Measurements from ENCODE around the gene TBC1D5. TPM values are rescaled to one million over a fixed set of nuclear protein-coding genes. Genes with fewer than 3 reads are reported as not detected.

TBC1D5 gene
- total RNA-seq, 4 donors from 2014 or later = 21.3 to 86.4 (median 48.1) TPM

DNA sequence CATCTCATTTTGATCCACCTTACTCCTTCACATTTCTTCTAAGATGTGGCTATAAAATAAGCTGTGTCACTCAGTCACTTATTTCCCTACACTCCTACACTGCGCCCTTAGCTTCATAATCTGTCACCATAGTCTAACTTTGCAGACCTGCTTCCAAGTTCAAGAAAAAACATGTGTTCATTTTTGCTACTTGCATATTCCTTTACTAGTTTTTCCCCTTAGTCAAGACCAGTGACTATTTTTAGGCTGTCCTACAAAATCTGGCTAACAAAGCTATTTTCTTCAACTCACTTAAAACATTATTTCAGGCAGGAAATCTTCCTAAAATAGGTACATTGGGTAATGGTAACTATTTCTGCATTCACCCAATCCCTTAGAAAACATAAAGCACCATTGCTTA, 272.5 kb downstream of the TBC1D5 start:
- intact Hi-C loops (cut with DNase I; ENCODE audit: low total_unique reads) = no loop called here
- WGBS, 2 donors (ENCODE audit: low coverage in 1 of 2) = 96 to 100% methylated on average over 1 of the region's 1 CpG
- TF ChIP-seq POLR2A (IDR thresholded peaks at IDR 0.05) (no peak), POLR2AphosphoS5 (IDR thresholded peaks at IDR 0.05) (no peak), EP300 (IDR thresholded peaks at IDR 0.05; ENCODE audit: low read depth) (no peak)
- TF ChIP-seq, protein P1, sequence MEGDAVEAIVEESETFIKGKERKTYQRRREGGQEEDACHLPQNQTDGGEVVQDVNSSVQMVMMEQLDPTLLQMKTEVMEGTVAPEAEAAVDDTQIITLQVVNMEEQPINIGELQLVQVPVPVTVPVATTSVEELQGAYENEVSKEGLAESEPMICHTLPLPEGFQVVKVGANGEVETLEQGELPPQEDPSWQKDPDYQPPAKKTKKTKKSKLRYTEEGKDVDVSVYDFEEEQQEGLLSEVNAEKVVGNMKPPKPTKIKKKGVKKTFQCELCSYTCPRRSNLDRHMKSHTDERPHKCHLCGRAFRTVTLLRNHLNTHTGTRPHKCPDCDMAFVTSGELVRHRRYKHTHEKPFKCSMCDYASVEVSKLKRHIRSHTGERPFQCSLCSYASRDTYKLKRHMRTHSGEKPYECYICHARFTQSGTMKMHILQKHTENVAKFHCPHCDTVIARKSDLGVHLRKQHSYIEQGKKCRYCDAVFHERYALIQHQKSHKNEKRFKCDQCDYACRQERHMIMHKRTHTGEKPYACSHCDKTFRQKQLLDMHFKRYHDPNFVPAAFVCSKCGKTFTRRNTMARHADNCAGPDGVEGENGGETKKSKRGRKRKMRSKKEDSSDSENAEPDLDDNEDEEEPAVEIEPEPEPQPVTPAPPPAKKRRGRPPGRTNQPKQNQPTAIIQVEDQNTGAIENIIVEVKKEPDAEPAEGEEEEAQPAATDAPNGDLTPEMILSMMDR (IDR thresholded peaks at IDR 0.05) = no peak

DNA sequence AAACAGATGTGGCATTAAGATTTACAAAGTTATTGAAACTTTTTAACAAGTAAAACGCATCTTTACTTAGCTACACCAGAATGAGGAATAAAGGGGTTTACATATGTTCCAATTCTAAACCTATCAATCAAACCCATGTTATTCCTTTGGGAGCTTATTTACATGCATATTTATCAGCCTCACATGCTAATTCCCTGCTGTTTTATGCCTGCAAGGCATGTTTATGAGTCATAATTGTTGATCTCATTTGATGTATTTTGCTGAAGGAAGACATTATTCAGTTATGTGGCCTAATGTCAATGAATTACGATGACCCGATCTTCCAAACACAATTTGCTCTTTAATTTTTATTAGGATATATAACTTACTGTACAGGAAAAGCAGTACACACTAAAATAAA, 272.9 kb downstream of the TBC1D5 start:
- intact Hi-C loops (cut with DNase I; ENCODE audit: low total_unique reads) (no loop called here), in situ Hi-C loops (cut with MboI; ENCODE audit: low pct_ligation_motif_present in 1 of 4, low pct_unique_long_range_greater_than_20kb in 1 of 4, low sequenced_read_pairs in 3 of 4) (no loop called here)
- no peaks in the 10 kb centered on the region for H3K9me3 ChIP-seq
- no peaks in the 10 kb centered on the region for H3K27me3 ChIP-seq
- no peak for DNase-seq
- no peaks in the 10 kb centered on the region for H3K4me1 ChIP-seq
- 90% methylated on average over 3 of the region's 3 CpGs for WGBS, 2 donors (ENCODE audit: low coverage in 1 of 2)
- H3K27ac ChIP-seq = no peak overlapping the region
- TF ChIP-seq EP300 (IDR thresholded peaks at IDR 0.05; ENCODE audit: low read depth) (no peak), POLR2AphosphoS5 (IDR thresholded peaks at IDR 0.05) (no peak), POLR2A (IDR thresholded peaks at IDR 0.05) (no peak)
- TF ChIP-seq, protein P1 (IDR thresholded peaks at IDR 0.05) = no peak
- H3K4me3 ChIP-seq = no peak overlapping the region
- no peaks in the 10 kb centered on the region for H3K36me3 ChIP-seq

More for the DNA sequence above, 272.5 kb downstream of the TBC1D5 start:
- H3K4me1 ChIP-seq = no peaks in the 10 kb centered on the region
- no peak overlapping the region for H3K27ac ChIP-seq
- H3K4me3 ChIP-seq = no peak overlapping the region
- DNase-seq = no peak
- H3K36me3 ChIP-seq = no peaks in the 10 kb centered on the region
- no peaks in the 10 kb centered on the region for H3K27me3 ChIP-seq
- no peaks in the 10 kb centered on the region for H3K9me3 ChIP-seq
- in situ Hi-C loops (cut with MboI; ENCODE audit: low pct_ligation_motif_present in 1 of 4, low pct_unique_long_range_greater_than_20kb in 1 of 4, low sequenced_read_pairs in 3 of 4) = no loop called here

DNA sequence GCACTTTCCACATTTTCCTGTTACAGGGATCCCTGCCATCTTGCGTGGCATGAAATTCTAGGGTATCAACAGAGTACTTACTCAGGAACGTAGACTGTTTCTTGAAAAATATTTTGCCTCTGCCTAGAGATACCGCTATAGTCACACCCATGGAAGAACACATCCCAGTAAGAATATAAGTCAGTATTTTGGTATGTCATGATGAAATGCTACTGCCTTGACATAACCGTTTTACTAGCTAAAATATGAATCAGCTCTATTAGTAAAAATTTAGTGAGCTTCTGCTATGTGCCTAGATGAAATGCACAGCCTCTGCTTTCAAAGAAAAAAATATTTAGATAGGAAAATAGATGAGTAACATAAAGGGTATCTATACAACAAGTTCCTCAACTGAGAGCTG, 276.4 kb downstream of the TBC1D5 start:
- 96 to 98% methylated on average over 3 to 4 of the region's 4 CpGs for WGBS, 2 donors (ENCODE audit: low coverage in 1 of 2)
- H3K36me3 ChIP-seq = no peaks in the 10 kb centered on the region
- no peak for DNase-seq
- H3K4me3 ChIP-seq = no peak overlapping the region
- H3K27ac ChIP-seq = no peak overlapping the region
- no peak for TF ChIP-seq POLR2AphosphoS5 (IDR thresholded peaks at IDR 0.05)
- TF ChIP-seq POLR2A (IDR thresholded peaks at IDR 0.05) = no peak
- TF ChIP-seq, protein P1 (IDR thresholded peaks at IDR 0.05) = no peak
- TF ChIP-seq EP300 (IDR thresholded peaks at IDR 0.05; ENCODE audit: low read depth) = no peak
- no peaks in the 10 kb centered on the region for H3K4me1 ChIP-seq
- no peaks in the 10 kb centered on the region for H3K9me3 ChIP-seq
- intact Hi-C loops (cut with DNase I; ENCODE audit: low total_unique reads) (no loop called here), in situ Hi-C loops (cut with MboI; ENCODE audit: low pct_ligation_motif_present in 1 of 4, low pct_unique_long_range_greater_than_20kb in 1 of 4, low sequenced_read_pairs in 3 of 4) (no loop called here)
- no peaks in the 10 kb centered on the region for H3K27me3 ChIP-seq

DNA sequence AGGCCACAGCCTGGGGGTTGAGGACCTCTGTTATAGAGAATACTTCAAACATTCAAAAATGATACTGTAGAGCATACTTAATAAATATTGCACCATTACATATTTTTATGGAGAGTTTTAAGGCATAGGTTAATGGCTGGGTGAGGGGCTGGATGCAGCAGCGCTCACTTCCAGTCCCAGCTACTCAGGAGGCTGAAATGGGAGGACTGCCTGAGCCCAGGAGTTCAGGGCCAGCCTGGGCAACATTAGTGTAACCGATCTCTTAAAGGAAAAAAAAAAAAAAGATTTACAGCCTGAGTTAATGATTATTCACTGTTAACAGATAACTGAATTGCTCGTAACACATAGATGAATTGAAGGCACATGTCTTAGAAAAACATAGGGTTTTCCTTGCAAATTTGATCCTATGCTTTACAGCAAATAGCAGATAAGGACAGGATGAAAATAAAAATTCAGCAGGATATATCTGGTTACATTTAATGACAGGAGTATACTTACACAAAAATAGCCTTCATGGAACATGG, 282.9 kb downstream of the TBC1D5 start:
- TF ChIP-seq, protein P1 (IDR thresholded peaks at IDR 0.05) = no peak
- TF ChIP-seq EP300 (IDR thresholded peaks at IDR 0.05; ENCODE audit: low read depth) (no peak), POLR2A (IDR thresholded peaks at IDR 0.05) (no peak), POLR2AphosphoS5 (IDR thresholded peaks at IDR 0.05) (no peak)
- intact Hi-C loops (cut with DNase I; ENCODE audit: low total_unique reads) (no loop called here), in situ Hi-C loops (cut with MboI; ENCODE audit: low pct_ligation_motif_present in 1 of 4, low pct_unique_long_range_greater_than_20kb in 1 of 4, low sequenced_read_pairs in 3 of 4) (no loop called here)
- no peaks in the 10 kb centered on the region for H3K9me3 ChIP-seq
- no peaks in the 10 kb centered on the region for H3K27me3 ChIP-seq
- H3K4me1 ChIP-seq = peaks cover 0 to 12% (median 0%) of the 10 kb centered on the region in 4 donors
- H3K27ac ChIP-seq = no peak overlapping the region
- H3K36me3 ChIP-seq = no peaks in the 10 kb centered on the region
- H3K4me3 ChIP-seq = no peak overlapping the region
- 0 to 52% methylated on average over 1 to 3 of the region's 3 CpGs for WGBS, 2 donors (ENCODE audit: low coverage in 1 of 2)
- DNase-seq = no peak
